HG03439 (cell line): ENCODE results near the gene C22orf23.
"Not testable (repeated sequence)": the region's sequence is repeated elsewhere in the genome, so short reads cannot be mapped to it uniquely, and the experiment has no call there.

ENCODE experiments used
- ATAC-seq: cut with Tn5 transposase; IDR thresholded peaks from one replicate; pipeline ENCODE4 v1.9.1; 2021; ENCODE audit warnings: mild to moderate bottlenecking, moderate library complexity; ENCODE audit not compliant: unreplicated experiment

C22orf23 gene

DNA sequence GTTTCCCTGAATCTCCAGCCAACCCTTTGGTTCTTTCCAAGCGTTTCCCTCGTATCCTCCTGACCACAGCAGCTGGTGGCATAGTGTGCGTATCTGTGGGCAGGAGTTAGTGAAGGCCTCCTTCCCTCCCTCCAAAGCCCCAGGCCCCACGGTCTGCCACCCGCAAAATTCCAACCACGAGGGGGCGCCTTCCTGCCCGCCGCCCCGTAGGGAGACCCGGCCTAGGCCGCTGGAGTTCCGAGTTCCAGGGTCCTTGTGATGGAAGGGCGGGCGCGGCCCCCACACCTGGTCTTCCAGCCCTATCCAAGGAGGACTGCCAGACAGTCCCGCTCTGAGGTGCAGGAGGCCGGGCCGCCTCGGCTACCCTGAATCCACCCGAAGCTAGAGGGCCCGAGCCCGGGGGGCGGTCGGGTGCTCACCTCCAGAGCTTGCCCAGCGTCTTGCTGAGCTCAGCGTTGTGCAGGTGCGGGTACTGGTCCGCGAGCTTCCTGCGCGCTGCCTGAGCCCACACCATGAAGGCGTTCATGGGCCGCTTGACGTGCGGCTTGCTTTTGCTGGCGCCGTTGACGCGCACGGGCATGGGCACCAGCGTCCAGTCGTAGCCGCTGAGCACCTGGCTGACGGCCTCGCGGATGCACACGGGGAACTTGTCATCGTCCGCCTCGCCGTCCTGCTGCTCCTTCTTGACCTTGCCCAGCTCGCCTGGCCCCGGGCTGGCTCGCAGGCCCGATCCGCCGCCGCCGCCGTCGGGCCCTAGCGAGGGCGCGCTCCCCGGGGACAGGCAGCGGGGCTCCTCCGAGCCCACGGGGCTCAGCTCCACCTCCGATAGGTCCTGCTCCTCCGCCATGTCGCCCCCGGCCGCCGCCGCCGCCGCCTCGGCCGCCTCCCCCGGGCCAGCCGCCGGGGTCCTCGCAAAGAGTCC, 29.8 kb upstream of the C22orf23 start:
- ATAC-seq = no peak

- no peak for ATAC-seq
Measured at GRCh38 chr22:37982151-37982785, 28.9 kb upstream of the C22orf23 start.

DNA sequence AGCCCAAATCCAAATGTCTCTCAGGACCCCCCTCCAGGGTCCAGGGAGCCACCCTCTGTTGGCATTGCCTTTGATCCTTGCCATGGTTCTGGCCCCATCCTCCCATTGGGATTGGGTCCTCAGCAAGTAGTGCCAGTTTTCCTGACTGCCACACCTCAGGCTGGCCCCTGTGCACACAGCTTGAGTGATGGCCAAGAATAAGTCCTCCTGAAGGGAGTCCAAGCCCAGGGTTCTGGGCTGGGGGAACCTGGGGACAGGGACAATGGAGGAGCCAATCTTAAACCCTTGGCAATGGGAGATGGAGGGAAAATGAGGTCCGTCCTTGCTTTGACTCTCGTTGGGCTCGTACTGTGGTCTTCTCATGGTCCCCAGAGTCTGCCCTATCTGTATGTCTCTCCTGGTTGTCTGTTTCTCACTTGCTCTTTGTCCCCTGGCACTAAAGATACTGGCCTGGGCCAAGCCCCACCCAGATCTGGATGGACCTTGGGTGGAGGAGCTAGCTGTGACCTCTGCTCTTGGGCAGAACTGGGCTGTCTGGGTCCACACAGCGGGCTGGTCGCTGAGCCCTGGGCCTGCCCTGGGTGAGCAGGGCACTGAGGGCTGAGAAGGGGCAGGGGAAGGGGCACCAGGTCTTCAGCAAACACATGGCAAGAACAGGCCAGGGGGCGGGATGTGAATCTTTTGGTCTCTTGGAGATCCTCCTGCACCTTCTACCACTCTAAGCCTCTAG, 28.0 kb upstream of the C22orf23 start:
- ATAC-seq = no peak

- ATAC-seq = no peak
Measured at GRCh38 chr22:37979782-37980181, 26.4 kb upstream of the C22orf23 start.

GRCh38 chr22:37976547-37976946, 23.1 kb upstream of the C22orf23 start:
- no peak for ATAC-seq

DNA sequence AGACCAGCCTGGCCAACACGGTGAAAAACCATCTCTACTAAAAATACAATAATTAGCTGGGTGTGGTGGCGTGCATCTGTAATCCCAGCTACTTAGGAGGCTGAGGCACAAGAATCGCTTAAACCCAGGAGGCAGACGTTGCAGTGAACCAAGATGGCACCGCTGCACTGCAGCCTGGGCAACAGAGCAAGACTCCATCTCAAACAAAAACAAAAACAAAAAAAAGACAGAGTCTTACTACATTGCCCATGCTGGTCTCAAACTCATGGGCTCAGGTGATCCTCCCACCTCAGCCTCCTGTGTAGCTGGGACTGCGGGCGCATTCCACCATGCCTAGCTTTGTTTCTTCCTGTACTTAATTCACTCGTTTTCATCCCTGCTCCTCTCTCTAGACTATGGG, 22.6 kb upstream of the C22orf23 start:
- not testable (repeated sequence) for ATAC-seq

- no peak for ATAC-seq
Measured at GRCh38 chr22:37975153-37975552, 21.8 kb upstream of the C22orf23 start.

DNA sequence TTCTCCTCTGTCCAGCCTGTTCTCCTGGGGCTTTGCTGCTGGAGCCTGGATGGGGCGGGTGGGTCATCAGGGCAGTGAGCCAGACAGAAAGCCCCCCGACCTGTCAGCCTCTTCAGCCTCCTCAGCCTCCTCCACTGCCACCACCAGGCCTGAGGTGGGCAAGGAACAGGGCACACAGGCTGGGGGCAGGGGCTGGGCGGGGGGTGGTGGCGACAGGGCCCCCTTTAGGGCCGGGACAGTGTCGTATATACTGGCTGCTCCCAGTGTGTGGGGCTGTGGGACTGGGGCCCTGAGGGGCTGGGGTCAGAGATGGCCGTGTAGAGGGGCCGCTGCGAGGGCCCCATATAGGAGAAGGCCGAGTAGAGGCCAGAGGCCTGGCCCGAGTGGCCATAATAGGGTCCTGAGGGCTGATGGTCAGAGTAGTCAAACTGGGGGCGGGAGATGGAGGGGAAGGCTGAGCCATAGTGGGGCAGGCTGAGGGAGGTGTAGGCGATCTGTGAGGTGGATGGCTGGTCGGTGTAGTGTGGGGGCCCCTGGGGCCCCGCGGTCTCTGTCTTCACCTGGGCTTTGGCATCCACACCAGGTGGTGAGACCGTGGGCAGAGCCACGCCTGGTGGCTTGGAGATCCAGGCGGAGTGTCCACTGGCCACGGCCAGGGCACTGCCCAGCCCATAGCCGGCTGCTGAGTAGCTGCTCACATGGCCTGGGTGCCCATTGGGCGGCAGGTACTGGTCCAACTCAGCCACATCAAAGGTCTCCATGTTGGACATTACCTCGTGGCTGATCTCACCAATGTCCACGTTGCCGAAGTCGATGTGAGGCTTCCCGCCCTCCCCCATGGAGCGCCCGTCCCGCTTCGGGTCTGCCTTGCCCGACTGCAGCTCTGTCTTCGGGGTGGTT, 20.1 kb upstream of the C22orf23 start:
- no peak for ATAC-seq

- no peak for ATAC-seq
Measured at GRCh38 chr22:37972527-37972926, 19.1 kb upstream of the C22orf23 start.

DNA sequence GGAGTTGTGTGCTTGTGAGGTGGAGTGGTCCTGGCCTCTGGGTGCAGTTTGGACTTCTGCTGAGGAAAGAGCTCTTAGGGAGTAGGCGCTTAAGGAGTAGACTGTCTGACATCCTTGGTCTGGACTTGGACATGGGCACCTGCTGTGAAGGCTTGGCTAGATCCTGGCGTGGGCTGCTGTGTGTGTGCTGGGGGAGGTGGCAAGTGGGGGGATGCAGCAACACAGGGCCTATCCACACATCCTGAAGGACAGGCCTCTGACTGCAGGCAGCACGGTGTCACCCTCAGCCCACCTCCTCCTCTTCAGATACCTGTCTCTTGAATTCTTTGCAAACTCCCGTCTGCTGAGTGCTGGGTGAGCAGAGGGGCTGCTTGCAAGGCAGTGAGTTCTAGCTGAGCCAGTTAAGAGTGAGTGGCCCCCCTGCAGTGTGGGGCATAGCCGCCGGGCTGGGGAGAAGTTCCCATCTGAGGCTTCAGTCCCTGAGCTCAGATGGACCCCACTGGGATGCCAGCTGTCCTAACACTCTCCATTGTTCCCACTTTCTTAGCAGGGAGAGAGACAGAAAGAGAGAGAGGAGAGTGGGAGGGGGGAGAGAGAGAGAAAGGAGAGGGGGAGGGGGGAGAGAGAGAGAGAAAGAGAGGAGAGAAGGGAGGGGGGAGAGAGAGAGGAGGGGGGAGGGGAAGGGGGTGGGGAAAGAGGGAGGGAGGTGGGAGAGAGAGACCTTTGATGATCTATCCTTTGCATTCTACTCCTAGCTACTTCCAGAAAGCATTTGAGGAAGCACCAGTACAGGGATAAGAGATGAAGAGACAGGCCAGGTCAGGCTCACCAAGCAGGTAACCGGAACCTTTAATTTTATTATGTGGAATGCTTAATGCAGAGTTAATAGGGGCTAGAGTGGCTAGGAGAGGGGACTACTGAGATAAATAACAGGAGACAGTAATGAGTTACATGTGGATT, 18.4 kb upstream of the C22orf23 start:
- ATAC-seq = no peak

- ATAC-seq = no peak
Measured at GRCh38 chr22:37970864-37971263, 17.5 kb upstream of the C22orf23 start.

DNA sequence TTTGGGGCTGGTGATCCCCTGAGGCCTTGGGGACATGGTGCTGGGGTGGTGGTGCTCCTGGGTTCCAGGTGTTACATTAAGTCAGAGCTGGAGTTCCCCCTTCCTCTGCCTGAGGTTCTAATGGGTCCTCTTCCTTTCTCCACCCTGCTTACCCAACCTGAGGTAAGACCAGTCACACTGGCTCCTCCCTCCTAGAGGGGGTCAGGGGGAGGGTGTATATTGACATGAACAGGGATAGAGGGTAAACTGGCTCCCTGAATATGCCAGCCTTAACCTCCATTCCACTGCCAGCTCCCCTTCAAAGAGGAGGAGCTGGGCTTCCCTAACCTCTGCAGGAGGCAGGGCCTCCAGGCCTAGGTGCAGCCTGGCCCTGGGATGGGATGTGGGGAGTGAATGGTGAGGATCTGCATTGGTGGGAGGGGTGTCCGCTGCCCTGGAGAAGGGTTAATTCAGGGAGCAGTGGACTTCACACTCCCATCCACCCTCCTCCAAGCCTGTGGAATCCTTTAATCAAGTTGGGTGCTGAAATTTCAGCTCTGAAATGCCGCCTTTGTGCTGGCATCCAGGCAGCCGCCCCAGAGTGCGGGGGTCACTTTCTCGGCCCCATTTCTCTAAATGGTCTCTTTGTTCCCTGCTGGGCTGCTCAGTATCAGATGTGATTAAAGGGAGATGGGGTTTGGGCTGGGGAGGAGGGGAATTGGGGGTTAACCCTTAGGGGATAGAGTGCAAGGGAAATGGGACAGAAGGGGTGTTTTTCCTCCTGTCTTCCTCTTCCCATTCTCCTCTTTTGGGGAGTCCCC, 15.3 kb upstream of the C22orf23 start:
- no peak for ATAC-seq

DNA sequence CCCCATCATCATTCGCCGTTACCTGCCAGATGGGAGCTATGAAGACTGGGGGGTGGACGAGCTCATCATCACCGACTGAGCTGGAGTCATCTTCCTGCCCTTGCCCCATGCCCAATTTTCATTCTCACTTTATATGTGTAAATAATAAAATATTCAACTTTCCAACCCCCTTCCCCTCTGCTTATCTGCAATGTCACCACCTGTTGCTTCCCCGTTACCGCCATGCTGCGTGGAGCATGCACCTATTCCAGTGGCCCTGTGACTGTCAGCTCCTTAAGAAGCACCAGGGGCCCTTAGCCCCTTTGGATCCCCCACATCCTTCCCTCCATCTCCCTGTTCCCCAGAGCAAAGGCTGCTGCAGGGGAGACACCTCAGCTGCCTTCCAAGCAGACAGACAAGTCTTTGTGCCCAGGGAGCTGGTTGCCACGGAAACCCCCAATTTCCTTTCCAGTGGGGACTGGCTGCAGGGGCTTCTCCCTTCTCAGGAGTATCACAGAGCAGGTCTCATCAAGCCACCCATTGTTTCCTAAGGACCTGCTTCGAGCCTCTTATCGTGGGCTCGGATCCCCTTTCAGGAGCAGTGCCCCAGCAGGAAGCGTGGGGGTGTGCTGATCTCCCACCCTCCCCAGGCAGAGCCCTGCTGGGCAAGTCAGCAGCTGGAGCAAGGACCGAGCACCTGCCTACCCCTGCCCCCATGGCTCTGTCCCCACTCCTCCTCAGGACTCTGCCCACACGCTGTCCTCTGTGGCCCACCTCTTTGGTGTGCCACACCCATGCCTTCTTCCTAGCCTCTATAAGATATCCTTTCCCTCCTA, 14.4 kb upstream of the C22orf23 start:
- no peak for ATAC-seq

- ATAC-seq = no peak
Measured at GRCh38 chr22:37967147-37967546, 13.7 kb upstream of the C22orf23 start.

DNA sequence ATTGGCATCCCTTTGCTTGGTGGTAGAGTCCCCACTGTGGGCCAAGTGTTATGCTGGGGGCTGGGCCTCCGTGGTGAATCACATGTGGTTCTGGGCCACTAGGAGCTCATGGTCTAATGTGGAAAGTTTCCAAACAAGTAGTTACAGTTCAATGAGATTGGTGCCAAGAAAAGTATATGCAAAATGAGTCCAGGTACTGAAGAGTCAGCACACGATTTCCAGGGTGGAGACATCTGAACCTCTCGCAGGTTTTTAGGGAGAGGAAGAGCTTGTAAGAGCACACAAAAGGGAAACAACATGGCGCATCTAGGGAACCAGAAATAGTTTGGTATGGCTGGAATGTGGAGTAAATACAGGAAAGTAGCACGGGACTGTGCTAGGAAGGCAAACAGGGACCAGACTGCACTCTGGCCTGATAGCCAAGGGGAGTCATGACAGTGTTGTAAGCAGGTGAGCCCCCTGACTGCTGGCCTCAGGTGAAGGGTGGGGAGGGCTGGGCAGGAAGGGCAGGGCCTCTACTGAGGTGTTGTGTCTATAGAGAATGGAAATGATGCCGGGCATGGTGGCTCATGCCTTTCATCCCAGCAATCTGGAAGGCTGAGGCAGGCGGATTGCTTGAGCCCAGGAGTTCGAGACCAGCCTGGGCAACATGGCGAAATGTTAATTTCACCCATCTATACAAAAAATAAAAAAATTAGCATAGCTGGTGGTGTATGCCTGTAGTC, 12.7 kb upstream of the C22orf23 start:
- no peak for ATAC-seq

DNA sequence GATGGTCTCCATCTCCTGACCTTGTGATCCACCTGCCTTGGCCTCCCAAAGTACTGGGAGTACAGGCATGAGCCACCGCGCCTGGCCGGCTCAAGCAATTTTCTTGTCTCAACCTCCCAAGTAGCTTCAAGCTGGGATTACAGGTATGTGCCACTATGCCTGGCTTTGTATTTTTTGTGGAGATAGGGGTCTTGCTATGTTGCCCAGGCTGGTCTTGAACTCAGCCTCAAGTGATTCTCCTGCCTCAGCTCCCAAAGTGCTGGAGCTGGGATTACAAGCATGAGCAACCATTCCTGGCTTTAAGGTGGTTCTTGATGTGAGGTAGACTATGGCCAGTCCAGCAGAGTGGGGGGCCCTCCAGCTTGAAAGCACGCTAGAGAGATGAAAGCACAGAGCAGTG, 7.7 kb upstream of the C22orf23 start:
- ATAC-seq = no peak

- no peak for ATAC-seq
Measured at GRCh38 chr22:37959231-37959825, 5.9 kb upstream of the C22orf23 start.
